ENCODE results near the gene CSGALNACT2.

- TF ChIP-seq EZH2phosphoT487 (IDR thresholded peaks at IDR 0.05; ENCODE audit: insufficient read depth, low read depth) (no peak), EZH2 (IDR thresholded peaks at IDR 0.05; ENCODE audit: insufficient read depth, poor library complexity, severe bottlenecking) (no peak)
Observed at GRCh38 chr10:43192884-43193283, 54.6 kb downstream of the CSGALNACT2 start.

Data from GM23248 (cell line).